ENCODE data around the gene SEMA4B. TPM values are rescaled to one million over a fixed set of nuclear protein-coding genes. Genes with fewer than 3 reads are reported as not detected.

The SEMA4B gene
- total RNA-seq, 1 donor from 2014 or later: 48.7 TPM

DNA sequence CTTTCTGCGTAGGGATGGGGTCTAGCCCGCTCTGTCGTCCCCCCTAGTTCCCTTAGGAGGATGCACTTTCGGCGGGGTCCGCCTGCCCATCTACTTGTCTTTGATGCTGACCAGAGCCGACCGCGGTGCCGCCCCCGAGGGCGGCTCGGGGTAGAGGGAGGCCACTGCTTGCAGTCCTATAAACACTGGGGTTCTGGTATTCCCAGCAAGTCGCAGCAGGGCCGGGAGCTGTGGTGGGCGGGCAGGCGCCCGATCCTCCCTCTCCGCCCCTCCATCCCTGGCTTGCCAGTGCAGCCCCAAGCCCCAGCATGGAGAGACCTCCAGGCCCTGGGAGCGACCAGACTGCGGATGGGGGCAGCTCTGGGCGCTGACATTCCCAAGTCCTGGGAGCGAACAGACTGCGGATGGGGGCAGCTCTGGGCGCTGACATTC lies 830 bp downstream of the SEMA4B start:
- H3K27ac ChIP-seq: peak overlapping the region; percentile 78
- DNase-seq (no peak), ATAC-seq (no peak)
- peaks cover 17% of the 10 kb centered on the region for H3K4me1 ChIP-seq
- H3K4me3 ChIP-seq: peak overlapping the region; percentile 85
- peaks cover 5% of the 10 kb centered on the region for H3K36me3 ChIP-seq
- no peaks in the 10 kb centered on the region for H3K9me3 ChIP-seq
- intact Hi-C loops (cut with DNase I): no loop called here
- no peaks in the 10 kb centered on the region for H3K27me3 ChIP-seq
- TF ChIP-seq, protein P1, sequence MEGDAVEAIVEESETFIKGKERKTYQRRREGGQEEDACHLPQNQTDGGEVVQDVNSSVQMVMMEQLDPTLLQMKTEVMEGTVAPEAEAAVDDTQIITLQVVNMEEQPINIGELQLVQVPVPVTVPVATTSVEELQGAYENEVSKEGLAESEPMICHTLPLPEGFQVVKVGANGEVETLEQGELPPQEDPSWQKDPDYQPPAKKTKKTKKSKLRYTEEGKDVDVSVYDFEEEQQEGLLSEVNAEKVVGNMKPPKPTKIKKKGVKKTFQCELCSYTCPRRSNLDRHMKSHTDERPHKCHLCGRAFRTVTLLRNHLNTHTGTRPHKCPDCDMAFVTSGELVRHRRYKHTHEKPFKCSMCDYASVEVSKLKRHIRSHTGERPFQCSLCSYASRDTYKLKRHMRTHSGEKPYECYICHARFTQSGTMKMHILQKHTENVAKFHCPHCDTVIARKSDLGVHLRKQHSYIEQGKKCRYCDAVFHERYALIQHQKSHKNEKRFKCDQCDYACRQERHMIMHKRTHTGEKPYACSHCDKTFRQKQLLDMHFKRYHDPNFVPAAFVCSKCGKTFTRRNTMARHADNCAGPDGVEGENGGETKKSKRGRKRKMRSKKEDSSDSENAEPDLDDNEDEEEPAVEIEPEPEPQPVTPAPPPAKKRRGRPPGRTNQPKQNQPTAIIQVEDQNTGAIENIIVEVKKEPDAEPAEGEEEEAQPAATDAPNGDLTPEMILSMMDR (IDR thresholded peaks at IDR 0.05): no peak

DNA sequence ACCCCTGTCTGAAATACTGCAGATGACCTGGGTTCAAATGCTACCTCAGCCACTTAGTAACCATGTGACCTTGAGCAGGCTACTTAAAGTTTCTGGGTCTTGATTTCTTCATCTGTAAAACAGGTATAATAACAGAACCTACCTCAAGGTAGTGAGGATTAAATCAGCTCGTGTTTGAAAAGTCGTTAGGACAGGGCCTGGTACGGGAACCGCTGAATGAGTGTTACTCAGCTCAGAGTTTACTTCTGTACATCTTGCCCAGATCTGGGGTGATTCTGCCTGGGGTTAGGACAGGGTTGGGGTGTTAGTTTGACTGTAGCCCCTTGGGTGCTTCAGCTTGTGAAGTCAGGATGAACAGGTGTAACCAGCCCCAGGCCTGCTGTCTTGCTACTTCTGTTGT lies 1.8 kb downstream of the SEMA4B start:
- Histone ChIP-seq H3K36me3 (peaks cover 5% of the 10 kb centered on the region), H3K4me3 (no peak overlapping the region), H3K27ac (no peak overlapping the region), H3K4me1 (peaks cover 17% of the 10 kb centered on the region), H3K27me3 (no peaks in the 10 kb centered on the region), H3K9me3 (no peaks in the 10 kb centered on the region)
- intact Hi-C loops (cut with DNase I): no loop called here
- no peak for DNase-seq
- TF ChIP-seq, protein P1 (IDR thresholded peaks at IDR 0.05): no peak
- ATAC-seq: no peak

DNA sequence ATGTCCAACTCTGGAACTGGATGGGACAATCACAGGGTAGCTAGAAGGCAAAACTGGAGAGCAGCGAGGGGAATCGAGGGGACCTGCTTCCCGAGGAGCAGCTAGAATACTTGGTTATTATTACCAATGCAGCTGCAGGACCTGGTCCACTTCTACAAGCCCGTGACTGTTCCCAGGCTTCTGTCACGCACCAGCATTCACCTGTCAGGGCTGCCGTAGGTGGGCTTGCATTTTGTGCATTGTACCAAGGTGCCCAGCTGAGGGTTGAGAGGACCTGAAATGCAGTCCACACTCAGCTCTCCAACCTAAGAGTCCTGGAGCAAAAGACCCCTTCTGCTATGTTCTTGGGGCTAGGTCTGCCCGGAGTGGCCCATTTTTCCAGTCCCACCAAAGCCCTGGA lies 2.3 kb downstream of the SEMA4B start:
- no peak overlapping the region for H3K4me3 ChIP-seq
- H3K4me1 ChIP-seq: peaks cover 17% of the 10 kb centered on the region
- intact Hi-C loops (cut with DNase I): no loop called here
- H3K27me3 ChIP-seq: no peaks in the 10 kb centered on the region
- peaks cover 5% of the 10 kb centered on the region for H3K36me3 ChIP-seq
- no peaks in the 10 kb centered on the region for H3K9me3 ChIP-seq
- ATAC-seq: no peak
- DNase-seq: no peak
- no peak overlapping the region for H3K27ac ChIP-seq
- TF ChIP-seq, protein P1 (IDR thresholded peaks at IDR 0.05): no peak

DNA sequence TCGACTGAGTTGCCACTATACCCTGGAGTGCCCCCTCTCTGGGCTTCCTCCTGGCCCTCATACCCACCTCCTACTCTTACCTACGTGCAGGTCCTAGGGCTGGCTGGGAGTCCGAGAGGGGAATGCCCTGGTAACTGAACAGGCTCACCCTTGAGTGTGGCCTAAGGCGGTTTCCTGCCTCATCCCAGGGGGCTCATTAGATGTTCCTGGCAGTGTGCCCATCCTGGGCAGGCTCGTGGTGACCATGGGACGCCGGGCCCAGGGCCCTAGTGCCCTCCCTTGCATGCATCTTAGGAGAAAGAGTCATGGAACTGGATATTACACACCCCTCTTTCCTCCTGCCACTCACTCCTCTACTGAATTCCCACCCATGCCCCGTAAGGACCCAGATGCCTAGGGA lies 2.8 kb downstream of the SEMA4B start:
- ATAC-seq: no peak
- intact Hi-C loops (cut with DNase I): no loop called here

DNA sequence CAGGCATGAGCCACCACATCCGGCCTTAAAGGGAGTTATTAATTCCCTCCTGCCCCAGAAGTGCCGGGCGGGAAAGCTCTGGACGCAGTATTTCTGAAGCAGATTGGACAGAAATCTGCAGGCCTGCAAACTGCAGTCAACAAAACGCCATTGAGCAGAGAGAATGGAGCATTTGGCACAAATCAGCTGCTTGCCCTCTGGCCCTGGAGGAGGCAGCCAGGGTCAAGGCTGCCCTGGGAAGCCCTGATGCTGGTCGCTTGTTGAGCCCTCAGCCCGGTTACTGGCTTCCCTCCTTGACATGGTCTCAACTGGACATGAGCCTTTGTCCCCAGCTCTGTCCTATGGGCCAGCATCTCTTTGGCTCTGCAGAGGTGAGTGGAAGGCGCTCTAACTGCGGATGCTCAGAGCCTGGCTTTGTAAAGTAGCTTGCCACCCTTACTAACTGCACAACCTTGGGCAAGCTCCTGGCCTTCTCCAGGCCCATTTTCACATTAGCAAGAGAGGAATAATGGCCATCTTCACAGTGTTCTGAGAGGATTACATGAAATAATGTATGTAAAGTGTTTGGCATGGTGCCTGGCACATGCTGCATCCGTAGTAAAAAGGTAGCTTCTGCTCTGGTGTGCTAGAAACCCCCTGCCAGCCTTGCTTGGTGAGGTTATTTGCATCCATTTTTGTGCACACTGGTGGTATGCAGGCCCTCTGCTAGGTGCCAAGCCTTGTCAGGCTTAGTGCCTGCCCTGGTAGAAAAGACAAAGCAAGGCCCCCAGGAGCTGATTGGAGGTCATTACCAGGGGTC lies 4.1 kb downstream of the SEMA4B start:
- H3K27me3 ChIP-seq: no peaks in the 10 kb centered on the region
- no peak for DNase-seq
- peaks cover 5% of the 10 kb centered on the region for H3K36me3 ChIP-seq
- intact Hi-C loops (cut with DNase I): no loop called here
- H3K4me3 ChIP-seq: no peak overlapping the region
- no peaks in the 10 kb centered on the region for H3K9me3 ChIP-seq
- ATAC-seq: no peak
- peaks cover 17% of the 10 kb centered on the region for H3K4me1 ChIP-seq
- no peak overlapping the region for H3K27ac ChIP-seq
- TF ChIP-seq, protein P1 (IDR thresholded peaks at IDR 0.05): no peak

More for the DNA sequence above, 2.8 kb downstream of the SEMA4B start:
- H3K9me3 ChIP-seq: no peaks in the 10 kb centered on the region
- peaks cover 5% of the 10 kb centered on the region for H3K36me3 ChIP-seq
- H3K4me3 ChIP-seq: no peak overlapping the region
- H3K27me3 ChIP-seq: no peaks in the 10 kb centered on the region
- no peak for DNase-seq
- TF ChIP-seq, protein P1 (IDR thresholded peaks at IDR 0.05): no peak
- H3K27ac ChIP-seq: no peak overlapping the region
- H3K4me1 ChIP-seq: peaks cover 17% of the 10 kb centered on the region
